ENCODE data around the gene CADM1.

CADM1 gene

DNA sequence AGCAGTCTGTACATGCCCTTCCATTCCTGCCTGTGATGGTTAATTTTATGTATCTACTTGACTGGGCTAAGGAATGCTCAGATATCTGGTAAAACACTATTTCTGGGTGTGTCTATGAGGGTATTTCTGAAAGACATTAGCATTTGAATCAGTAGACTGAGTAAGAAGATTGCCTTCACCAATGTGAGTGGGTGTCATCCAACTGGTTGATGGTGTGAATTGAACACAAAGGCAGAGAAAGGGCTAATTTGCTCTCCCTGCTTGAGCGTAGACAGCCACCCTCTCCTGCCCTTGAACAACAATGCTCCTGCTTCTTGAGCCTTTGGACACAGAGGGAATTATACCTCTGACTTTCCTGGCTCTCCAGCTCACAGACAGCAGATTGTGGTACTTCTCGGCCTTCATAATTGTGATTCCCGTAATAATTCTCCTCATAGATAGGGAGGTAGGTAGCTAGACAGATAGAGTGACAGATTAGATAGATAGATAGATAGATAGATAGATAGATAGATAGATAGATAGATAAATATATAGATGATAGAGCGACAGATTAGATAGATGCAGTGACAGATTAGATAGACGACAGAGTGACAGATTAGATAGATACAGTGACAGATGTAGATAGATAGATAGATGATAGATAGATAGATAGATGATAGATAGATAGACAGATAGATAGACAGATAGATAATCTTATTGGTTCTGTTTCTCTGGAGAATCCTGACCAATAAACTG, 370.6 kb downstream of the CADM1 start:
- no peak for DNase-seq

- DNase-seq = no peak
Observed at GRCh38 chr11:115132436-115133228, 371.6 kb downstream of the CADM1 start.

GRCh38 chr11:115129473-115130289, 374.5 kb downstream of the CADM1 start:
- no peak for DNase-seq

GRCh38 chr11:115128226-115128625, 376.0 kb downstream of the CADM1 start:
- no peak for DNase-seq

DNA sequence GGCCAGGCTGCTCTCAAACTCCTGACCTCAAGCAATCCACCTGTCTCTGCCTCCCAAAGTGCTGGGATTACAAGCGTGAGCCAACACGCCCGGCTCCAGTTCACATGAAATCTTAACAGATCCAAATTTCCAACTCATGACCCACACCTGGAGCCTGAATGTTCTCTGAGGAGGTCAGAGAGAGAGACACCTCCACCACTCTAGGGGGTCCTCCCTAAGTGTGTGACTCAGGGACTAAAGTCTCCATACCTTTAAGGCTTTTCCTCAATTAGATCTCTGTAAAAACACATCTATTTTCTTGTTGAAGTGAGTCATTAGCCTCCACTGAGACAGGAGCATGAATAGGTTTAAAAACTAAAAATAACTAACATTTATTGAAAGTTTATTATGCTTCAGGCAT, 376.4 kb downstream of the CADM1 start:
- no peak for DNase-seq

DNA sequence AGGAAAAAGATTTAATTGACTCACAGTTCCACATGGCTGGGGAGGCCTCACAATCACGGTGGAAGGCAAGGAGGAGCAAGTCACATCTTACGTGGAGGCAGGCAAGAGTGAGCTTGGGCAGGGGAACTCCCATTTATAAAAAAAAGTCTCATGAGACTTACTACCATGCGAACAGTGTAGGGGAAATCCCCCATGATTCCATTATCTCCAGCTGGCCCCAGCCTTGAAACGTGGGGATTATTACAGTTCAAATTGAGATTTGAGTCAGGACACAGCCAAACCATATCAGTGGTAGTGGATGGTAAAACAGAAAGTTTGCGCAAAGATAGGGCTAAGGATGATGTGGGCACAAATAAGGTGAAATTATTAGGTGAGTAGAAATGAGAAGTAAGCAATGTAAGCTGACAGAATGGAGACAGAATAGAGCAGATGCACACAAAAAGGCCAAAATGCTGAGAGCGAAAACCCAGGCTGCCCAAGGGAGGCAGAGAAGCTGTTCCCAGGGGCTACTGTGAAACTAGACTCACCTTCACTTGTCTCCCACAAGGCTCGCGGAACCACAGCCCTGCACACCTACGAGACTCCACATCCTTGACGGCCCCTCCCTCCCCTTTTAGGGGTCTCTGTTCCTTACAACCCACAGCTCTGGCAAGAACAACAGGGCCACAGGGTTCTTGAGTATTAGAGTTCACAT, 377.6 kb downstream of the CADM1 start:
- DNase-seq = no peak

DNA sequence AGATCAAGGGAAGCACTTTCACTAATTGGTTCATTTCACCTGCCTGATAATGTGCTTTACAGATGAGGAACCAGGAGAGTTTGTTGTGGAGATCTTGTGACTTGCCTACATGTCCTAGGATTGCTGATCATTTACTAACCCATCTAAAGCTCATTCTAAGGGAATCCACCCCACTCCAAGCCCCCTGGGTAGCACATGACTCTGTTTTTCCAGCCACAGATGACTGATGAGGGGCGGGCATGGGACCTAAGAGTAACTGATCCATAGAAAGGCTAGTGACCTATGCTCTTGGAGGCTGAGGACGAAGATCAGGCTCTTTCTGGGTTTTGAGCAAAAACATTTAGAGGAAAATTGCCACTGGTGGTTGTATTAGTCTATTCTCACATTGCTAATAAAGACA, 378.1 kb downstream of the CADM1 start:
- no peak for DNase-seq

- no peak for DNase-seq
Observed at GRCh38 chr11:115124786-115125185, 379.4 kb downstream of the CADM1 start.

- DNase-seq = no peak
Observed at GRCh38 chr11:115123641-115124040, 380.6 kb downstream of the CADM1 start.

GRCh38 chr11:115122274-115122673, 381.9 kb downstream of the CADM1 start:
- DNase-seq = no peak

Measured in MV-4-11 (cell line).